Activated CD4-positive, alpha-beta T cell treated with anti-CD3 and anti-CD28 coated beads for 48 hours (primary cell): ENCODE measurements around the gene BTBD1.
"Not testable (repeated sequence)": the region's sequence is repeated elsewhere in the genome, so short reads cannot be mapped to it uniquely, and the experiment has no call there.

Source experiments
- DNase-seq: peaks from one replicate; pipeline ENCODE4 v3.0.0-alpha.2; 2020

BTBD1 gene

GRCh38 chr15:83092309-83092976, 25.4 kb upstream of the BTBD1 start:
- DNase-seq = no peak

GRCh38 chr15:83091965-83092308, 24.9 kb upstream of the BTBD1 start:
- not testable (repeated sequence) for DNase-seq

- no peak for DNase-seq
Measured at GRCh38 chr15:83090465-83090864, 23.4 kb upstream of the BTBD1 start.

GRCh38 chr15:83088876-83089275, 21.8 kb upstream of the BTBD1 start:
- no peak for DNase-seq

GRCh38 chr15:83087576-83087975, 20.5 kb upstream of the BTBD1 start:
- no peak for DNase-seq

- DNase-seq = not testable (repeated sequence)
Measured at GRCh38 chr15:83085864-83086552, 19.0 kb upstream of the BTBD1 start.

- DNase-seq = not testable (repeated sequence)
Measured at GRCh38 chr15:83085461-83085860, 18.4 kb upstream of the BTBD1 start.

- no peak for DNase-seq
Measured at GRCh38 chr15:83082730-83083386, 15.8 kb upstream of the BTBD1 start.

- DNase-seq = no peak
Measured at GRCh38 chr15:83081256-83082014, 14.4 kb upstream of the BTBD1 start.

GRCh38 chr15:83078712-83079111, 11.7 kb upstream of the BTBD1 start:
- DNase-seq = no peak

GRCh38 chr15:83077491-83078230, 10.6 kb upstream of the BTBD1 start:
- no peak for DNase-seq

- peak; percentile 55 for DNase-seq
Measured at GRCh38 chr15:83069211-83069642, 2.2 kb upstream of the BTBD1 start.

- DNase-seq = no peak
Measured at GRCh38 chr15:83068054-83068453, 1.0 kb upstream of the BTBD1 start.

GRCh38 chr15:83067638-83067962, 548 bp upstream of the BTBD1 start:
- no peak for DNase-seq

GRCh38 chr15:83066034-83066733, 868 bp downstream of the BTBD1 start:
- DNase-seq = no peak

GRCh38 chr15:83065431-83065830, 1.6 kb downstream of the BTBD1 start:
- DNase-seq = no peak

- no peak for DNase-seq
Measured at GRCh38 chr15:83064859-83065258, 2.2 kb downstream of the BTBD1 start.

- no peak for DNase-seq
Measured at GRCh38 chr15:83063551-83063950, 3.5 kb downstream of the BTBD1 start.

GRCh38 chr15:83062768-83063180, 4.3 kb downstream of the BTBD1 start:
- DNase-seq = no peak

- DNase-seq = no peak
Measured at GRCh38 chr15:83061680-83062079, 5.4 kb downstream of the BTBD1 start.

- no peak for DNase-seq
Measured at GRCh38 chr15:83057696-83058376, 9.2 kb downstream of the BTBD1 start.

GRCh38 chr15:83057002-83057401, 10.1 kb downstream of the BTBD1 start:
- DNase-seq = no peak
